ENCODE data around the gene PTGER3. TPM values are rescaled to one million over a fixed set of nuclear protein-coding genes. Genes with fewer than 3 reads are reported as not detected.

Gene PTGER3
- total RNA-seq, 4 donors from 2014 or later = 5.8 to 20.7 (median 14.5) TPM

DNA sequence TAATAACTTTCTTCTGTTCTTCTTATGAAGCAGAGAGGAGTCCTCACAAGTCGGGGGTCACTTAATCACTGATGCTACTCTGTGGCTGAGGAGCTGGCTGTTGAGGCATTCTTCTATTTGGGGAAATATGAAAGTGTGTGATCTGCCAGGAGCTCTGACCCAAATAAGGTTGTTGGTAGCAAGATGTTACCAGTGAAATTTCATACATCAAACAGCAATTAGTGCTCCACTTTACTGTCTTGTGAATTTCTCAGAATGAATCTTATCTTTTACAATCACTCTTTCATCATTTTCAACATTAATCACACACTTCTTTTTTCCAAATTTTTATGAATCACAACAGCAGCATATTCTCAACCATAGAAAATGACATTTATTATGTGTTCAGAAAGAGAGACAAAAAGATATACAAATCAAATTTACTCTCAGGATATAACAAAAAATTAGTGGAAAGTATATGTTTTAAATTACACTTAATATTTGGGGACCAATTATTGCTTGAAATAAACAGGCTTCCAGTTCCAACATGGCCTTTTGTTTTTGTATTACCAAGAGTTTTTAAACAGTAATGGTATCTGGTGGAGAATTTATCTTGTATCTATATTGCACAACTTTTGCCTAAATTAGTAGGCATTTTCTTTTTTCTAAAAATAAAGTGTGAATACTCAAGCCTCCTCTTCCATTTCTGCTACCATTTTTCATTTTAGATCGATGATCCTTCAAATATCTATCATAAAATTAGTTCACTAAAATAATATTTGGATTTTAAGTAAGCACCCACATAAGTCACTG lies 9.6 kb downstream of the PTGER3 start:
- Histone ChIP-seq H3K36me3 (no peaks in the 10 kb centered on the region), H3K4me3 (no peak overlapping the region), H3K4me1 (peaks cover 0 to 10% (median 0%) of the 10 kb centered on the region in 3 donors), H3K9me3 (no peaks in the 10 kb centered on the region), H3K27me3 (no peaks in the 10 kb centered on the region), H3K27ac (no peak overlapping the region)
- no peak for TF ChIP-seq EP300 (IDR thresholded peaks at IDR 0.05)
- TF ChIP-seq POLR2AphosphoS5 (IDR thresholded peaks at IDR 0.05) = no peak
- no peak for TF ChIP-seq POLR2A (IDR thresholded peaks at IDR 0.05)
- 50 to 75% methylated on average over 1 to 2 of the region's 2 CpGs for WGBS, 2 donors (ENCODE audit: low coverage in 1 of 2)
- ATAC-seq = no peak

DNA sequence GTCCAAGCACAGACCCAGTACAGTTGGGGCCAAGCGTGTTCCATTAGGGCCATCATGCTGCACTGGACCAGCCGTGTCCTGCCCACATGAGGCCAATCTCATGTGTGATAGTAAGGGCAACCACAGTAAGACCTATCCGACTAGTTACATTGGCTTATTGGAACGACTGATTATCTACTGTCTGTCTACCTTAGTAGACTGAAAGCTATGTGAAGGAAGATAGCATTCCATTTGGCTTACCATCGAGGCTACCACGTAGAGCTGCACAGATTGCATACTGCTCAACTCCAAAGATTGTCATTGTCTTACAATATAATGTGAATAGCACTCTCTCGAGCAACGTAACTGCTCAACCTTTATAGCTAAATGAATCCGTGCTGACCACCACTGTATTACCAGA lies 10.6 kb downstream of the PTGER3 start:
- Histone ChIP-seq H3K9me3 (no peaks in the 10 kb centered on the region), H3K27ac (no peak overlapping the region), H3K36me3 (no peaks in the 10 kb centered on the region), H3K4me3 (no peak overlapping the region), H3K27me3 (no peaks in the 10 kb centered on the region), H3K4me1 (peaks cover 0 to under 1% (median 0%) of the 10 kb centered on the region in 3 donors)
- TF ChIP-seq, protein P1, sequence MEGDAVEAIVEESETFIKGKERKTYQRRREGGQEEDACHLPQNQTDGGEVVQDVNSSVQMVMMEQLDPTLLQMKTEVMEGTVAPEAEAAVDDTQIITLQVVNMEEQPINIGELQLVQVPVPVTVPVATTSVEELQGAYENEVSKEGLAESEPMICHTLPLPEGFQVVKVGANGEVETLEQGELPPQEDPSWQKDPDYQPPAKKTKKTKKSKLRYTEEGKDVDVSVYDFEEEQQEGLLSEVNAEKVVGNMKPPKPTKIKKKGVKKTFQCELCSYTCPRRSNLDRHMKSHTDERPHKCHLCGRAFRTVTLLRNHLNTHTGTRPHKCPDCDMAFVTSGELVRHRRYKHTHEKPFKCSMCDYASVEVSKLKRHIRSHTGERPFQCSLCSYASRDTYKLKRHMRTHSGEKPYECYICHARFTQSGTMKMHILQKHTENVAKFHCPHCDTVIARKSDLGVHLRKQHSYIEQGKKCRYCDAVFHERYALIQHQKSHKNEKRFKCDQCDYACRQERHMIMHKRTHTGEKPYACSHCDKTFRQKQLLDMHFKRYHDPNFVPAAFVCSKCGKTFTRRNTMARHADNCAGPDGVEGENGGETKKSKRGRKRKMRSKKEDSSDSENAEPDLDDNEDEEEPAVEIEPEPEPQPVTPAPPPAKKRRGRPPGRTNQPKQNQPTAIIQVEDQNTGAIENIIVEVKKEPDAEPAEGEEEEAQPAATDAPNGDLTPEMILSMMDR (IDR thresholded peaks at IDR 0.05) = no peak
- TF ChIP-seq EP300 (IDR thresholded peaks at IDR 0.05) = no peak
- no peak for ATAC-seq
- WGBS, 2 donors (ENCODE audit: low coverage in 1 of 2) = 95 to 98% methylated on average over 7 to 8 of the region's 9 CpGs

DNA sequence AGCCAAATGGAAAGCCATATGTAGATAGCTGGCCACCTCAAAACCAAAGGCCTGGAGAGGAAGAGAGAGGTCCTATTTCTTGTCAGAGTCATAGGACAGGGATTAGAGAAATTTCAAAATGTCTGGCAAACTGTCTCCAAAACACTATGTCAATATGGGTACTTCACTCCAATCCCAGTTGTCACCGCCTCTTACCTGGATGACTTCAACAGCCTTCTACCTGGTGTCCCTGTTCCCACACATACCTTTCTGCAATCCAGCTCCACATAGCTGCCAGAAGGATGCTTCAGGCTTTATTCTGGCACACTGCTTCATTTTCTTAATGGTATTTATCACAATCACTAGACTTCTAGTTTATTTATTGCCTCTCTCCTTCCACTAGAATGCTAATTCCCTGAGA lies 14.5 kb downstream of the PTGER3 start:
- H3K27ac ChIP-seq = no peak overlapping the region
- TF ChIP-seq, protein P1 (IDR thresholded peaks at IDR 0.05) = no peak
- no peak for TF ChIP-seq POLR2A (IDR thresholded peaks at IDR 0.05)
- no peak for TF ChIP-seq POLR2AphosphoS5 (IDR thresholded peaks at IDR 0.05)
- H3K4me3 ChIP-seq = no peak overlapping the region
- H3K4me1 ChIP-seq = no peaks in the 10 kb centered on the region
- H3K36me3 ChIP-seq = no peaks in the 10 kb centered on the region
- H3K9me3 ChIP-seq = no peaks in the 10 kb centered on the region
- ATAC-seq = no peak
- WGBS, 2 donors (ENCODE audit: low coverage in 1 of 2) = 100% methylated on average over 1 of the region's 1 CpG; no CpG with 5 or more reads in 1 of the 2 donors
- H3K27me3 ChIP-seq = no peaks in the 10 kb centered on the region

DNA sequence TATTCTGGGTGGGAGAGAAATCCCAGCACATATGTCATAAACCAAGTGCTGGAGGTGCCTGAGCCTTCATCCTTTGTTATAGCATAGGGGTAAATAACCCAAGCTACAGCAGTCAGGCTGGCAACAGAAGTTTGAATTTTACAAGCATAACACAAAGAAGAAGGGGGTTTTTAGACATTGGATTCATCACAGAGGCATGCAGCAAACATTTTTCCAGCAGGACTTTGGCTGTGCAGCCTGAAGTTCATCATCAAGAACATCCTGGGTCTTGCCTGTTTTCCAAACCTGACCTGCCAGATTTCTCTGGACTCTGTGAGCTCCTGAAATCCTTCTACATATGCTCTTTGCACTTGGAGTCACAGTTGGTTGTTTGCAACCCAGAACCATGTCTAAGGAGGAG lies 16.2 kb downstream of the PTGER3 start:
- ATAC-seq = no peak
- Histone ChIP-seq H3K9me3 (no peaks in the 10 kb centered on the region), H3K36me3 (no peaks in the 10 kb centered on the region), H3K4me3 (no peak overlapping the region), H3K27me3 (no peaks in the 10 kb centered on the region), H3K27ac (no peak overlapping the region), H3K4me1 (no peaks in the 10 kb centered on the region)
- TF ChIP-seq, protein P1 (IDR thresholded peaks at IDR 0.05) = no peak
- TF ChIP-seq POLR2A (IDR thresholded peaks at IDR 0.05) = no peak
- TF ChIP-seq EP300 (IDR thresholded peaks at IDR 0.05) = no peak
- TF ChIP-seq POLR2AphosphoS5 (IDR thresholded peaks at IDR 0.05) = no peak

DNA sequence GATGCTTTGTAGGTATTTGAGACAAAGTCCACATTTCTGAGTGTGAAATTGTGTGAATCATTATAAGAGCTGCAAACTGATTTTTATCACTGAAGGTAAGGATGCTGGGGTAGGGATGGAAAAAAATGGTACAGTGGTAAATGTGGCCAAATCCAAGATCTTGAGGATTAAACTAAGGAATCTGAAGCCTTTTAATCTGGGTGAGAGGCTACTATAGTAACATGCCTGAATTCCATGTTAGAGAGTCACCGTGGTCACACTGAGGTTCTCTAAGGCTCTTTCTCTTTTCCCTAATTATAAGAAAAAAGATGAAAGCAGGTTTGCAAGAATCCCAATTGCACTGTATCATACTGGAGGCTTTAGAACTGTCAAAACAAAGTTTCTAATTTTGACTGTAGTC lies 17.6 kb downstream of the PTGER3 start:
- no peaks in the 10 kb centered on the region for H3K9me3 ChIP-seq
- TF ChIP-seq POLR2AphosphoS5 (IDR thresholded peaks at IDR 0.05) = no peak
- TF ChIP-seq, protein P1 (IDR thresholded peaks at IDR 0.05) = no peak
- no peak for TF ChIP-seq POLR2A (IDR thresholded peaks at IDR 0.05)
- no peak for TF ChIP-seq EP300 (IDR thresholded peaks at IDR 0.05)
- WGBS, 2 donors (ENCODE audit: low coverage in 1 of 2) = 56 to 68% methylated on average over 1 of the region's 1 CpG
- H3K27ac ChIP-seq = no peak overlapping the region
- no peaks in the 10 kb centered on the region for H3K36me3 ChIP-seq
- no peaks in the 10 kb centered on the region for H3K27me3 ChIP-seq
- no peak overlapping the region for H3K4me3 ChIP-seq
- no peaks in the 10 kb centered on the region for H3K4me1 ChIP-seq
- ATAC-seq = no peak

Data from gastroesophageal sphincter (tissue), 4 donors.